ENCODE results near the gene TRIM66. TPM values are rescaled to one million over a fixed set of nuclear protein-coding genes. Genes with fewer than 3 reads are reported as not detected.

The TRIM66 gene
- total and polyA plus RNA-seq, 2 of the 8 experiments (the other 6 are each of a cell fraction or from before 2014, with no cell fraction given), result 3.1 to 3.5 TPM

DNA sequence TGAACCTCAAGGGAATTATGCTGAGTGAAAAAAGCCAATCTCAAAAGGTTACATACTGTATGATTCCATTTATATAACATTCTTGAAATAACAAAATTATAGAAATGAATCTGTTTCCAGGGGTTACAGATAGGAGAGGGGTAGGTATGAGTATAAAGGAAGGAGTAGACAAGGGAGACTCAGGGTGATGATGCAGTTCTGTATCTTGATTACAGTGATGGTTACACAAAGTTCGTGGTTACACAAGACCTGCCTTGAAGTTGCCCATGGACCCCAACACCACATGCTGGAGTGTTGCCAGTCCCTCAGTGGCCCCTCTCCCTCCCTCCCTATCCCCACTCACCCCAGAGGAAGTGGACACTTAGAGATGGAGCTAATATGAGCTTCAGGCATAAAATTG lies 108.7 kb downstream of the TRIM66 start:
- Histone ChIP-seq H2BK12ac (ENCODE audit: low read depth, low read length) (no peak overlapping the region), H2AFZ (ENCODE audit: low read length) (no peak overlapping the region), H3K56ac (replicated peaks; ENCODE audit: insufficient read length, low read depth, low read length) (no peak overlapping the region), H3K14ac (ENCODE audit: insufficient read length) (no peak overlapping the region), H2BK5ac (ENCODE audit: low read depth, low read length) (no peak overlapping the region), H3K79me1 (ENCODE audit: low read depth, low read length) (no peaks in the 10 kb centered on the region), H3K4me3 (ENCODE audit: extremely low read depth in 1 of 4, insufficient read depth in 2 of 4, low read depth in 3 of 4, low read length in 4 of 4) (no peak overlapping the region), H2BK15ac (ENCODE audit: low read length) (no peak overlapping the region), H3K23ac (ENCODE audit: insufficient read length) (no peak overlapping the region), H3K23me2 (ENCODE audit: low read depth, low read length) (no peaks in the 10 kb centered on the region), H2BK20ac (ENCODE audit: low read length) (no peak overlapping the region), H4K20me1 (replicated peaks in 1 of 2; ENCODE audit: control insufficient read depth in 1 of 2, insufficient read depth in 2 of 2, low read length in 2 of 2) (no peaks in the 10 kb centered on the region), H3K27me3 (replicated peaks in 1 of 4; ENCODE audit: control insufficient read depth in 3 of 4, extremely low read depth in 1 of 4, insufficient read depth in 3 of 4, low read length in 3 of 4) (no peaks in the 10 kb centered on the region), H3K36me3 (ENCODE audit: control insufficient read depth in 2 of 4, insufficient read depth in 4 of 4, low read length in 3 of 4) (no peaks in the 10 kb centered on the region), H4K8ac (ENCODE audit: extremely low read depth, insufficient read depth, low read length) (no peak overlapping the region), H3K9me3 (ENCODE audit: insufficient read depth in 2 of 2, low read depth in 1 of 2, low read length in 1 of 2) (peaks cover 0 to 2% of the 10 kb centered on the region in 2 experiments; a peak in 1 of 4 replicates), H3K79me2 (ENCODE audit: control insufficient read depth in 1 of 2, insufficient read depth in 2 of 2, low read length in 2 of 2) (peaks cover 0 to 2% of the 10 kb centered on the region in 2 experiments; a peak in 1 of 4 replicates), H3K4me1 (replicated peaks in 1 of 4; ENCODE audit: control insufficient read depth in 3 of 4, insufficient read depth in 4 of 4, low read length in 3 of 4) (no peaks in the 10 kb centered on the region), H4K91ac (replicated peaks; ENCODE audit: insufficient read length, low read length) (no peak overlapping the region), H2AK5ac (ENCODE audit: low read depth, low read length) (no peak overlapping the region), H3K4me2 (ENCODE audit: insufficient read depth in 1 of 2, low read depth in 2 of 2, low read length in 2 of 2) (no peak overlapping the region), H3K9ac (replicated peaks in 1 of 4; ENCODE audit: extremely low read depth in 1 of 4, low read depth in 3 of 4, low read length in 3 of 4) (no peak overlapping the region), H3K18ac (ENCODE audit: extremely low read depth, low read length) (no peak overlapping the region), H2BK120ac (replicated peaks; ENCODE audit: low read depth, low read length) (no peak overlapping the region), H3K4ac (replicated peaks; ENCODE audit: insufficient read length, low read depth, low read length) (no peak overlapping the region), H3K27ac (ENCODE audit: low read depth, low read length) (no peak overlapping the region), H4K5ac (ENCODE audit: insufficient read length, low read depth, low read length) (no peak overlapping the region)
- WGBS, 2 experiments (ENCODE audit: extremely low coverage in 1 of 2, insufficient coverage in 1 of 2, insufficient read length in 1 of 2, insufficient replicate concordance in 2 of 2, low coverage in 1 of 2, low lambda C conversion rate in 2 of 2, missing lambda C conversion rate in 1 of 2), result 62% methylated on average over 1 of the region's 1 CpG; no CpG with 5 or more reads in 1 of the 2 experiments
- ChIA-PET CTCF (ENCODE audit: partially characterized antibody) (interaction anchor here (1.3 kb wide), 1 partner anchor 11 kb away, joined by 5 read pairs; no protein-coding TSS in a partner anchor), POLR2A (ENCODE audit: partially characterized antibody) (no interaction called here)
- no peak for TF ChIP-seq CTBP2 (IDR thresholded peaks at IDR 0.05; ENCODE audit: borderline replicate concordance, insufficient read depth, insufficient read length, low read length)
- no peak for TF ChIP-seq SIRT6 (IDR thresholded peaks at IDR 0.05; ENCODE audit: low read length)
- no peak for TF ChIP-seq BCL11A (IDR thresholded peaks at IDR 0.05; ENCODE audit: low read depth in 2 of 2, low read length in 2 of 2)
- no peak for TF ChIP-seq PHF8 (conservative IDR thresholded peaks at IDR 0.05; ENCODE audit: low read depth, low read length)
- no peak for TF ChIP-seq SP4 (IDR thresholded peaks at IDR 0.05; ENCODE audit: low read length)
- no peak for TF ChIP-seq TAF7 (optimal IDR thresholded peaks at IDR 0.05; ENCODE audit: borderline replicate concordance, low read depth, low read length)
- no peak for TF ChIP-seq MAFK (IDR thresholded peaks at IDR 0.05; ENCODE audit: low read depth, low read length)
- TF ChIP-seq SP2 (IDR thresholded peaks at IDR 0.05; ENCODE audit: low read length), result no peak
- TF ChIP-seq, protein P1, sequence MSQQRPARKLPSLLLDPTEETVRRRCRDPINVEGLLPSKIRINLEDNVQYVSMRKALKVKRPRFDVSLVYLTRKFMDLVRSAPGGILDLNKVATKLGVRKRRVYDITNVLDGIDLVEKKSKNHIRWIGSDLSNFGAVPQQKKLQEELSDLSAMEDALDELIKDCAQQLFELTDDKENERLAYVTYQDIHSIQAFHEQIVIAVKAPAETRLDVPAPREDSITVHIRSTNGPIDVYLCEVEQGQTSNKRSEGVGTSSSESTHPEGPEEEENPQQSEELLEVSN (IDR thresholded peaks at IDR 0.05), result no peak
- no peak for TF ChIP-seq NRF1 (IDR thresholded peaks at IDR 0.05; ENCODE audit: low read depth, low read length)
- TF ChIP-seq HDAC2 (IDR thresholded peaks at IDR 0.05; ENCODE audit: borderline replicate concordance in 1 of 2, low read depth in 2 of 2, low read length in 2 of 2), result no peak
- FAIRE-seq (no peak), DNase-seq (ENCODE audit: low read depth in 1 of 2, low spot score in 2 of 2) (no peak)
